GM20431 (cell line): ENCODE measurements around the gene PHTF1.
"Not testable (repeated sequence)": the region's sequence is repeated elsewhere in the genome, so short reads cannot be mapped to it uniquely, and the experiment has no call there.

Experiments used
- in situ Hi-C: fragments of 300-500 bp; cut with MseI, MboI; formaldehyde crosslinking; loops from one replicate; pipeline ENCODE4 v1.15.0; 2020; ENCODE audit warnings: low sequenced_read_pairs; ENCODE audit not compliant: unreplicated experiment

PHTF1 gene

DNA sequence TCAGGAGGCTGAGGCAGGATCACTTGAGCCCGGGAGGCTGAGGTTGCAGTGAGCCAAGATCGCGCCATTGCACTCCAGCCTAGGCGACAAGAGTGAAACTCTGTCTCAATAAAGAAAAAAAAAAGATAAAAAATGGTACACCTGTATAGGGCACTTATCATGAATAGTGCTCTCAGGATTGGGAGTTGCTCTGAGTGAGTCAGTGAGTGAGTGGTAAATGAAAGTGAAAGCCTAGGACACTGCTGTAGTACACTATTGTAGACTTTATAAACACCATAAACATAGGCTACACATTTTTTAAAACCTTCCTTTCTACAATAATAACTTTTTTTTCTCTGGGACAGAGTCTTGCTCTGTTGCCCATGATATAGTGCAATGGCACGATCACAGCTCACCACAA, 16.8 kb downstream of the PHTF1 start:
- in situ Hi-C loops: no loop called here

DNA sequence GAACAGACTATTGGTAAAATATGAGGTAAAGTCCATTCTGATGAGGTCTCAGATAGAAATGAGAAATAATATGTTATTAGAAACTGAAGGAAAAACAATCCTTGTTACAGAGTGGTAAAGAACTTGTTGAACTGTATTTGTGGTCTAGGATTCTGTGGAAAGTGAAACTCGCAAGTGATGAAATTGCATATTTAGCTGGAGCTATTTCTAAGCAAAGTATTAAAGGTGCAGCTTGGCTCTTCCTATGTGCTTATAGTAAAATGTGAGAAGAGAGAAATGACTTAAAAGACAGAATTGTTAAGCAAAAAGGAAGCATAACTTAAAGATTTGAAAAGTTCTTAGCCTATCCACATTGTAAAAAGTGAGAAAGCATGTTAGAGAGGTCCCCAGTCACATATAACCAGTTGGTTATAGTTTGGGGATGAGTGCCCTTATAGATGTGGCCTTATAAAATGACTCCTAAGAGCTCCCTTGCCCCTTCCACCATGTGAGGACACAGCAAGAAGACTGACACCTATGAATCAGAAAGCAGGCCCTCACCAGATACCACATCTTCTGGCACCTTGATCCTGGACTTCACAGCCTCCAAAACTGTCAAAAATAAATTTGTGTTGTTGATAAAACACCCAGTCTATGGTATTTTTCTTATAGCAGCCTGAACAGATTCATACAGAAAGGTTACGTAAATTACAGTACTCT, 24.8 kb downstream of the PHTF1 start:
- in situ Hi-C loops: no loop called here

DNA sequence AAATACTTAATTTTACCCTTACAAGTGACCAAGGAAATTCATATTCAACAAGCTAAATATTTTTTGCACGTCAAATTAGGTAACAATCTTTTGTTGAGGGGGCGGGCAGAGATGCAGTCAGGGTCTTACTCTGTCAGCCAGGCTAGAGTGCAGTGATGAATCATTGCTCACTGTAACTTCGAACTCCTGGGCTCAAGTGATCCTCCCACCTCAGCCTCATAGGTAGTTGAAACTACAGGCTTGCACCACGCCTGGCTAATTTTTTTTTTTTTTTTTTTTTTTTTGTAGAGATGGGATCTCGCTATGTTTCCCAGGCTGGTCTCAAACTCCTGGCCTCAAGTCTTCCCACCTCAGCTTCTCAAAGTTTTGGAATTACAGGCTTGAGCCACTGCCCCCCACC, 26.5 kb downstream of the PHTF1 start:
- in situ Hi-C loops: no loop called here

DNA sequence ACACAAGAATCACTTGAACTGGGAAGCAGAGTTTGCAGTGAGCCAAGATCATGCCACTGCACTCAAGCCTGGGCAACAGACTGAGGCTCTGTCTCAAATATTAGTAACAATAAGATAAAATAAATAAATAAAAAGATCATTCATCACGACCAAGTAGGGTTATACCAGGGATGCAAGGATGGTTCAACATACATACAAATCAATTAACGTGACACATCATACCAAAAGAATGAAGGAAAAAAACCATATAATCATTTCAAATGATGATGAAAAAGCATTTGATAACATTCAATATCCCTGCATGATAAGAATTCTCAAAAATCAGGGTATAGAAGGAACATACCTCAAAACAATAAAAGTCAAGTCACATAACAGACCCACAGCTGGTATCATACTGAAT, 38.3 kb downstream of the PHTF1 start:
- in situ Hi-C loops: no loop called here

DNA sequence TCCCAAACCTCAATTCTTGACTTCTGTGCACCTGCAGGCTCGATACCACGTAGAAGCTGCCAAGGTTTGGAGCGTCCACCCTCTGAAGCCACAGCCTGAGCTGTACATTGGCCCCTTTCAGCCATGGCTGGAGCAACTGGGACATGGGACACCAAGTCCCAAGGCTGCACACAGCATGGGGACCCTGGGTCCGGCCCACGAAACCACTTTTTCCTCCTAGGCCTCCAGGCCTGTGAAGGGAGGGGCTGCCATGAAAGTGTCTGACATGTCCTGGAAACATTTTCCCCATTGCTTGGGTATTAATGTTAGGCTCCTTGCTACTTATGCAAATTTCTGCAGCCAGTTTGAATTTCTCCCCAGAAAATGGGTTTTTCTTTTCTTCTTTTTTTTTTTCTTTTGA, 40.7 kb downstream of the PHTF1 start:
- in situ Hi-C loops: not testable (repeated sequence)

DNA sequence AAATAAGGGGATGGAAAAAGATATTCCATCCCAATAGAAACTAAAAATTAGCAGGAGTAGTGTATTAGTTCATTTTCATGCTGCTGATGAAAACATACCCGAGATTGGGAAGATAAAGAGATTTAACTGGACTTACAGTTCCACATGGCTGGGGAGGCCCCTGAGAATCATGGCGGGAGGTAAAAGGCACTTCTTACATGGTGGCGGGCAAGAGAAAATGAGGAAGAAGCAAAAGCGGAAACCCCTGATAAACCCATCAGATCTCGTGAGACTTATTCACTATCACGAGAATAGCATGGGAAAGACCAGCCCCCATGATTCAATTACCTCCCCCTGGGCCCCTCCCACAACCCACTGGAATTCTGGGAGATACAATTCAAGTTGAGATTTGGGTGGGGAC, 41.8 kb downstream of the PHTF1 start:
- in situ Hi-C loops: not testable (repeated sequence)

DNA sequence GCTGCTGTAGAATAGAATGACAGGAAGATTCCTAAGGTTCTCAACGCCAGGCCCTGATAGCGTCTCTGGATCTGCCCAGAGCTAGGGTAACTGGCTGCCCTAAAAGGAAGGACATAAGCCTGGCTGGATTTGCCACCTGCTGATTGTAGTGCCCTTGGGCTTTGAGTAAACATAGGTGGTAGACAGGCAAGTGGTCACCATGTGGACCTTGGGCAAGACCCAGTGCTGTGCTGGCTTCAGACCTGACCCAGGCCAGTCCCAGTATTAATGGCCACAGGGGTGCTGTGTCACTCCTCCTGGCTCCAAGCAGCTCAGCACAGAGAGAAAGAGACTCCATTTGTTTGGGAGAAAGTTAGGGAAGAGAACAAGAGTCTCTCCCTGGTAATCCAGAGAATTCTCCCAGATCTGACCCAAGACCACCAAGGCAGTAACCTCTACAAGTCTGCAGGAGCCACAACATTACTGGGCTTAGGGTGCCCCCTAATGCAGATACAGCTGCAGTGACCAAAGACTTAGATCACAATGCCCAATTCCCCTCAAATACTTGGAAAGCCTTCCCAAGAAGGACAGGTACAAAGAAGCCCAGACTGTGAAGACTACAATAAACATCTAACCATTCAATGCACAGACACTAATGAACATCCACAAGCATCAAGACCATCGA, 44.5 kb downstream of the PHTF1 start:
- in situ Hi-C loops: no loop called here

DNA sequence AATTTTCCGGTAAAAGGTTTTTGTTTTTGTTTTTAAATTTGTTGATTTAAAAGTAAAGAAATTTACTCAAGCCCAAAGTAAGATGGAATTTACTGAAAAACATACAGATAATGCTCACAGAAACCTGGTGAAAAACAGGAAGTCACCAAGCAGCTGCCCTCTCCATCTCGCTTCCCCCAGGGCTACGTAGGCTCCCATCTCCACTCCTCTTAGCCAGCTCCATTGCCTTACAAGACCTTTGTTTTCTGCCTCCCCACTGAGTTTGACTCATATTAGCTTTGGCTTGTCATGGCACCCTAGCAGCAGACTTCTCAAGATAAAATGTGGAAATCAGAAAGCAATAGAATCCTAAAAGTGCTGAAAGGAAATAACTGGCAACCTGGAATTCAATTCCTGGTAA, 57.9 kb downstream of the PHTF1 start:
- in situ Hi-C loops: no loop called here

DNA sequence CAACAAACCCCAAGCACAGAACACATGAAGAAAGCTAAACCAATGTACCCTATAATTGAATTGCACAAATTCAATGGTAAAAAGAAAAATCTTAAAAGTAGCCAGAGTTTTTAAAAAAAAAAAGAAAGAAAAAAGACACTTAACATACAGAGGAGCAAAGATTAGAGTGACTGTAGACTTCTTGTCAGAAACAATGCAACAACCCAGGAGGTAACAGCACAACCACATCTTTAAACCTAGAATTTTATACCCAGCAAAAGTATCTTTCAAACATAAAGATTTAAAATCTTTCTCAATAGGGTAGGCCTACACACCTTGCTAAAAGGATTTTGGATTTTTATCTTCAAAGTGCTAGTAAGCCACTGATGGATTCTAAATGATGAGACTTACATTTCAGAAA, 64.4 kb downstream of the PHTF1 start:
- in situ Hi-C loops: no loop called here

DNA sequence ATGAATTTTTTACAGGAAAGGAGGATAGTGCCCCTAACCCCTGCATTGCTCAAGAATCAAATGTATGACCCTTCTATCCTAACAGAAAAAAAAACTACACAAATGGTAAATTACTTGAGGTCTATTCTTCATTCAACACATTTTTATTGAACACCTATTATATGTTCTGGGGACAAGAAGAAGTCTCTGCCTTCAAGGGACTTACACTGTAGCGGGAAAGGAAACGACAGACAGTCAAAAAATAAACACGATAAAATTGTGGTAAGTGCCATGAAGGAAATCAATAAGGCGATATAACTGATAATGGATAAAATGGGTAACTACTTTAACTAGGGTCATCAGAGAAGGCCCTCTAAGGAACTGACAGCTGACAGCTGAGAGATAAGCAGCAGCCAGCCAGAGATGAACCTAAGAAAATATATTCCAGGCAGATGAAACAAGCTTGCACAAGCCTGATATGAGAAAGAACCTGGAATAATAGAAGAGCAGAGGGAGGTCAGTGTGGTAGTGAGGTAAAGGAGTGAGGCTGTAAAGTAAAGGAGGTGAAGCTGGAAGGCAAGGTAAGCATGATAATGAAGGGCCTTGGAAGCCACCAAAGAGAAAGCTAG, 66.4 kb downstream of the PHTF1 start:
- in situ Hi-C loops: no loop called here

DNA sequence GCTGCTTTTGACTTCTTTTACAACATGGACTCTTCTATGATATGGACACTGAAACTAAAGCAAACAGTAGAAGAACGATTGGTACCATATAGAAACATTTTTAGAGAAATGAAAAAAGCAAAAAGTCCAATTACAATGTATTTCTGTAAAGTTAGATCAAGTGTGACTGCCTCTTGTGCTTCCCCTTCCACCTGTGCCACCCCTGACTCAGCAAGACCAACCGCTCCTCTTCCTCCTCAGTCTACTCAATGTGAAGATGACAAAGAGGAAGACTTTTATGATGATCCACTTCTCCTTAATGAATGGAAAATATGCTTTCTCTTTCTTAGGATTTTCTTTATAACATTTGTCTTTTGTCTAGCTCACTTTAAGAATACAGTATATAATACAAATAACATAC, 66.9 kb downstream of the PHTF1 start:
- in situ Hi-C loops: no loop called here

DNA sequence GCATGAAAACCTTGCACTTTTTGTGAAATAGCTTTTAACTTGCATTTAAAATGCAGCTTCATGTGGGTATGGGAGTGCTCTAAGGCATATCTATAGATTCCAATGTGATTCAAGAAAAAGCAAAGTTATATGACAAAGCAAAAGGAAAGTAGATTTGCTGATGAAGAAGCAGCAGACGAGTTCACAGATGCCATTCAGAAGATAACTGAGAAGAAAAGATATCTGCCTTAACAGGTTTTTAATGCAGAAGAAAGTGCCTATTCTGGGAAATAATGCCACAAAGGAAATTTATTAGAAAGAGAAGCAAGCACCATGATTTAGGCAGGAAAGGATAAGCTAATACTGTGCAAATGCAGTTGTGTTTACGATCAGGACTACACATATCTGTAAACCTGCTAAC, 68.1 kb downstream of the PHTF1 start:
- in situ Hi-C loops: no loop called here

DNA sequence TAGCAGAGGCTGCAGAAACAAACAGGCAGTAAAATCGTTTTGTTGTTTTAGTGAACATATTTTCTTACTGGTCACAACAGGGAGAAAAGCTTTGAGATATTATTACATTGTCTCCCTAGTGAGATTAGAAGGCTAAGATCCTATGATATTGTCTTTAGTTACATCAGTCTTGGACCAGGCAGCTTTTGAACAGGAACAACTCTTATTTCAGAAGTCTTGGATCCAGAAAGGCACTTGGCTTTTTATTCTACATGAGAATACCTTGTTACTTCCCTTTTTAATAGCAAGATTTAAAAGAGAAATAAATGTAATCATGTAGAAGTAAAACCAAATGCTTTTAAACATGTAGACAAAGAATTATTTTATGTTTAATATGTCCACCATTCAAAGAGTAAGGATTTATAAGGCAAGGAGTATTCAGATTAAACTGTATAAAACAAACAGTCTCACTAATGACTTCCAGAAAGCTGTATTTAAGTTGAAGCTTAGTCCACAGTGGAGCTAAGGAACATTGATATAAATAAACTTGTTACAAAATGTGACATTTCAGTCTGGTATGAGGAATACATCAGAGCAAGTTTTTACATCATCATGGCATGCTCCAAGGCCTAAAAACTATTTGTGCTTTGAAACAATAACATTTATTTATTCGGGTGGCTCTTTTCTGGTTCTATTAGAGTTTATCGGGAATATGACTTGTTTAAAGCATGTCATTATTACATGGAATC, 72.2 kb downstream of the PHTF1 start:
- in situ Hi-C loops: loop anchor here (10.0 kb wide), 1 partner anchor 552 kb away; no protein-coding TSS in a partner anchor

DNA sequence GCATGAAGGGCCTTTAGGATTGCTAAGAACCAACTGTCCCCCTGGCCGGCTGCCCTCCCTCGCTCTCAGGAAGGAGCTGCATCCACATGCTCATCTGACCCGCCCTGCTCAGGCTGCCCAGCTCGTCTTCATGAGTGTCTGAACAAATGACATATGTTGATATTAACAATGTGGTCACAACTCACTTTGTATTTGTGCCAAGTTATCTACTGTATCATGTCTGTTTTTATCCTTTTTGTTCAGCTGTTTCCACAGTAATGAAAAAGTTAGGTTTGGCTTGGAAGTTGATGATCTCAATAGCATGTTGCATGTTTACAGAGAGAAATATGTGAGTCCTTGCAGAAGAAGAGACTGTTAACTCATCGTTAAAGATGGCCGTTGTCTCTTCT, 75.1 kb downstream of the PHTF1 start:
- in situ Hi-C loops: loop anchor here (10.0 kb wide), 1 partner anchor 549 kb away; no protein-coding TSS in a partner anchor

DNA sequence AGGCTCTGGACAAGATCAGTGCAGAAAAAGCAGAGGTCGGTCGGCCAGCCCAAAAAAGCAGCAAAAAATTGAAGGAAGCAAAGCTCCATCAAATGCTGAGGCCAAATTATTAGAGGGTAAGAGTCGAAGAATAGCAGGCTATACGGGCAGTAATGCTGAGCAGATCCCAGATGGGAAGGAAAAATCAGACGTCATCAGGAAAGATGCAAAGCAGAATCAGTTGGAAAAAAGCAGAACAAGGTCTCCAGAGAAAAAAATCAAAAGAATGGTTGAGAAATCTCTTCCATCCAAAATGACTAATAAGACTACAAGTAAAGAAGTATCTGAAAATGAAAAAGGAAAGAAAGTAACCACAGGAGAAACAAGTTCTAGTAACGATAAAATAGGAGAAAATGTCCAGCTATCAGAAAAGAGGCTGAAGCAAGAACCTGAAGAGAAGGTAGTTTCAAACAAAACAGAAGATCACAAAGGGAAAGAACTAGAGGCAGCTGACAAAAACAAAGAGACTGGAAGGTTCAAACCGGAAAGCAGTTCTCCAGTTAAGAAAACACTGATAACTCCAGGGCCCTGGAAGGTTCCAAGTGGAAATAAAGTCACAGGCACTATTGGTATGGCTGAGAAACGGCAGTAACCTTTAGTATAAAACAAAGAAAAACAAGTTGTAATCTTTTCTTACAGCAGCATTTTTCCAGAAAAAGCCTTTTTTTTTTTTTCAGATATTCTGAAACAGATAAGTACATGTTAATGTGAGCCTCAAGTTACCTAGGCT, 75.7 kb downstream of the PHTF1 start:
- in situ Hi-C loops: loop anchor here (10.0 kb wide), 1 partner anchor 549 kb away; no protein-coding TSS in a partner anchor

DNA sequence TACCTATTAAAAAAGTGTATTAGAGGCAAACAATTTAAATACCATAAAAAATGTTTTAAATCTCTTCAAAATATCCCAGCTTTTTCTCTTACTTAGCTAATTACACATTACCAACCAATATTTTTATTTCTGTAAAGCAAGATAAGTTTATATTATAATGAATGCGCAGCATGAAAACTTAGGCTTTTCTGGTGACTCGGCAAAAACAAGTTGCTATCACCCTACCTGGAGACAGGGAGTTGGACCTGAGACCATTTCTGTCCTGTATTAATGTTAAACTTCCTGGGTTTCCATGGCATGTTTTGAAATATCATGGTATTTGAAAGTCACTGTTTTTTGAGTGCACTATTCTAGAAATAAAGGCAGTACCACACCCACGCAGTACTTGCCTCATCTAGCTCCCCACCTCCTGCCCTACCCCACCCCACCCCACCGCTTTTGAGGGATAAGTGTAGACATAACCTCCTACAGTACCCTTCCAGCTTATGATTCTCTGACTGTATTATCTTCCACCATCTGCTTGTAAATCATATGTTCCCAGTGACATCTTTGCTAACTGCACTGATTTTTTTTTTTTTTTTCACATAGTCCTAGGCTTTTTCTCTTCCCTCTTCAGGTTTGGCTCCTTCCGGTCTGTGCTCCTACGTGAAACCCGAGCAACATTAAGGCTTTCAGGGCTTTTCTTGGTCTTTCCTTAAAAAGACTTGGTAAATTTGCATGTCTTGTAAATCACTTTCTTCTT, 77.5 kb downstream of the PHTF1 start:
- in situ Hi-C loops: loop anchor here (10.0 kb wide), 1 partner anchor 547 kb away; no protein-coding TSS in a partner anchor

DNA sequence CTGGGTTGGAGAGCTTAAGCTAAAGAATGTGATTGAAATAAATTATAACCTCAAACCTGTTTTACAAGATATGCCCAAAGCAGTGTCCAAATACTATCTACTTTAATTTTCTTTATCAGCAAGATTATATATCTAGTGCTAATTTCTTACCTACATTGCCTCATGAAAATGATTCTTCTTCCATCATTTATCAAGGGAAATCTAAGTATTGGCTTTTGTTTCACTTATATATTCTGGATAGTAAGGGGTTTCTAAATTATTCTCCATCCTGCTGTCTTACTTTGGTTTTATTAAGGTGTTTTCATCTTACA, 81.2 kb downstream of the PHTF1 start:
- in situ Hi-C loops: no loop called here

DNA sequence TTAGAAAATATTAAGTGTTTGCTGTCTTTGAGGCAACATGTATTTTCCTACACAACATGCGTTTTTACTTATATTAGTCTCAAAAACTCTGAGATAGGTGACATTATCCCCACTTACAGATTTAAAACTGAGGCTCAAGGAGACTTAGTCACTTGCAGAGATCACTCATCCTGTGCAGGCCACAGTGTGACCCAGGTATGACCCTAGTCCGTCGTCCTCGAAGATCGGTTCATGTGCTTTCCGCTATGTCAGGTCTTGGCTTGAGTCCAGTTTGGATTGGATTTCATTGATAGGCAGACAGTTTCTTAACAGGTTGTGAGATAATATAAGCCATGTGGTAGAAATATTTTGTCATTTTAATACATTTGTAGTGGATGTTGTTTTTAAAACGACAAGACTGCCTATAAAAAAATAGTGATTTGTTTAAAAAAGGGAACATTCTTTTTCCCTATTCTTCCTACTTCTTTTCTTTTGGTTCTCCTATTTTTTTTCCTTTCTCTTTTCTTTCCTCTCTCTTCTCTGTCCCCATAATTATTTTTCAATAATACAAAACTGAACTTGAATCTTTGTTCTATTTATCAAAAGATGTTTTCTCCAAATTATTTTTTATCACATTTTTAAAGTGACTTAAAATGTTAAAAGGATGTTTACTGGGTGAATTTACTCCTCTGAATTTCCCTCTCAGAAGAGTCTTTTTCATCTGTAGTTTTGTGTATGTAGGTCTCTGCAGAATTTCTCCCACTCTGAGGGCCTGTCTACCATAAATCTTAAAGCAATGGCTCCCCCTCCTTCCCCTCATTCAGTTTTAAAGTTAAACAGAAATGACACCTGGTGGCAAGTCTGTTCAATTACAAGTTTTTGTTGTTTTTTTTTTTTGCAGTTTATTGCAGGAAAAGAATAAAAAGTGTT, 81.8 kb downstream of the PHTF1 start:
- in situ Hi-C loops: no loop called here
